Spleen (tissue), 11 donors: ENCODE results near the gene GAS6. TPM values are rescaled to one million over a fixed set of nuclear protein-coding genes. Genes with fewer than 3 reads are reported as not detected.

Experiments used
- DNase-seq: peaks from one replicate; pipeline ENCODE4 v3.0.0-alpha.2; 2020
- H3K27ac ChIP-seq, 8 donors: fragments of 200-600 bp; sonication (generic) in 7 of 8; 1 replicate in 4 of 8; 2 replicates in 4 of 8; pipeline versions ENCODE4 v1.5.0 to v1.8.0; 2016 to 2021; ENCODE audit warnings: inconsistent platforms in 4 of 8, mild to moderate bottlenecking in 4 of 8, moderate library complexity in 1 of 8
- H3K27me3 ChIP-seq, 7 donors: fragments of 200-600 bp; sonication (generic) in 6 of 7; replicated peaks in 1 of 7; 1 replicate in 4 of 7; 2 replicates in 3 of 7; pipeline versions ENCODE4 v1.5.0 to v1.8.0; 2016 to 2021; ENCODE audit warnings: inconsistent platforms in 3 of 7, mild to moderate bottlenecking in 1 of 7
- H3K36me3 ChIP-seq, 6 donors: fragments of 200-600 bp; sonication (generic) in 5 of 6; 1 replicate in 4 of 6; 2 replicates in 2 of 6; pipeline versions ENCODE4 v1.5.0 to v1.8.0; 2016 to 2021; ENCODE audit warnings: inconsistent platforms in 2 of 6
- H3K4me1 ChIP-seq, 6 donors: fragments of 200-600 bp; sonication (generic) in 5 of 6; 1 replicate in 3 of 6; 2 replicates in 3 of 6; pipeline versions ENCODE4 v1.5.0 to v1.8.0; 2016 to 2021; ENCODE audit warnings: inconsistent platforms in 3 of 6
- H3K4me3 ChIP-seq, 8 donors: fragments of 200-600 bp; sonication (generic) in 7 of 8; 1 replicate in 4 of 8; 2 replicates in 4 of 8; pipeline versions ENCODE4 v1.5.0 to v1.8.0; 2016 to 2021; ENCODE audit warnings: inconsistent platforms in 4 of 8, mild to moderate bottlenecking in 4 of 8, moderate library complexity in 2 of 8
- H3K9me3 ChIP-seq, 8 donors: fragments of 200-600 bp; sonication (generic) in 7 of 8; 1 replicate in 4 of 8; 2 replicates in 4 of 8; pipeline versions ENCODE4 v1.5.0 to v1.8.0; 2016 to 2021; ENCODE audit warnings: inconsistent platforms in 4 of 8
- POLR2A ChIP-seq, 3 donors: fragments of 450-650 bp; IDR thresholded peaks; one replicate each; pipeline ENCODE4 v1.5.1; 2017; ENCODE audit warnings: antibody characterized with exemption in 3 of 3, mild to moderate bottlenecking in 1 of 3
- POLR2AphosphoS5 ChIP-seq, 3 donors: sonication (generic); formaldehyde crosslinking; IDR thresholded peaks; one replicate each; pipeline ENCODE4 v1.5.1; 2017; ENCODE audit warnings: antibody characterized with exemption in 3 of 3
- WGBS, 5 donors: extraction: QIAGEN DNeasy Blood & Tissue Kit in 3 of 5; methylation state at CpG; one replicate each; pipeline versions ENCODE4 v1.1.5 to v1.1.7; 2013 to 2018; 5-methylcytosine and 5-hydroxymethylcytosine counted together
- intact Hi-C: fragments of 100-400 bp; cut with DNase I; formaldehyde crosslinking; loops from one replicate; pipeline ENCODE4 v1.15.0; 2023; ENCODE audit warnings: low total_unique reads
- polyA plus RNA-seq, 3 donors: library from polyadenylated mRNA; stranded (reverse); fragments of 200-250 nt; gene quantifications; one replicate each; pipeline ENCODE4 v1.2.1, GENCODE V29; 2013
- total RNA-seq, 7 donors: library from RNA; depleted of rRNA in 3 of 7; stranded (reverse); fragments of >200 nt in 3 of 7; fragmentation: NEBNext Ultra II Directional in 4 of 7; extraction: Animal tissue kit (Norgen Biotek cat#: 25700) in 4 of 7; gene quantifications; one replicate each; pipeline versions ENCODE4 v1.1.0 to v1.2.1, GENCODE V29; 2016 to 2021
- TF ChIP-seq, protein P1 (sequence below), 11 experiments: fragments of 200-600 bp in 7 of 11; fragments of 450-650 bp in 4 of 11; sonication (generic) in 4 of 11; IDR thresholded peaks in 8 of 11; conservative IDR thresholded peaks in 3 of 11; 1 replicate in 7 of 11; 2 replicates in 4 of 11; pipeline versions ENCODE4 v1.4.0 to v1.8.0; 2016 to 2021; ENCODE audit warnings: antibody characterized with exemption in 11 of 11, inconsistent platforms in 4 of 11, mild to moderate bottlenecking in 1 of 11
- donor health status: healthy with polysubstance abuse.
- donor health status: DM: no; HTN: no; CAD: no; lungs with moderate emphysema.
- donor health status: DM: no; HTN: no; CAD: no.
- donor health status: Bipolar disorder and iron deficiency.
- donor health status: healthy.
- donor health status: DM: no; HTN: no; CAD: no.
- donor health status: DM: yes; HTN: yes; CAD: no.

GAS6 gene
- total and polyA plus RNA-seq, 10 donors, result 16.7 to 54.5 (median 35.0) TPM

DNA sequence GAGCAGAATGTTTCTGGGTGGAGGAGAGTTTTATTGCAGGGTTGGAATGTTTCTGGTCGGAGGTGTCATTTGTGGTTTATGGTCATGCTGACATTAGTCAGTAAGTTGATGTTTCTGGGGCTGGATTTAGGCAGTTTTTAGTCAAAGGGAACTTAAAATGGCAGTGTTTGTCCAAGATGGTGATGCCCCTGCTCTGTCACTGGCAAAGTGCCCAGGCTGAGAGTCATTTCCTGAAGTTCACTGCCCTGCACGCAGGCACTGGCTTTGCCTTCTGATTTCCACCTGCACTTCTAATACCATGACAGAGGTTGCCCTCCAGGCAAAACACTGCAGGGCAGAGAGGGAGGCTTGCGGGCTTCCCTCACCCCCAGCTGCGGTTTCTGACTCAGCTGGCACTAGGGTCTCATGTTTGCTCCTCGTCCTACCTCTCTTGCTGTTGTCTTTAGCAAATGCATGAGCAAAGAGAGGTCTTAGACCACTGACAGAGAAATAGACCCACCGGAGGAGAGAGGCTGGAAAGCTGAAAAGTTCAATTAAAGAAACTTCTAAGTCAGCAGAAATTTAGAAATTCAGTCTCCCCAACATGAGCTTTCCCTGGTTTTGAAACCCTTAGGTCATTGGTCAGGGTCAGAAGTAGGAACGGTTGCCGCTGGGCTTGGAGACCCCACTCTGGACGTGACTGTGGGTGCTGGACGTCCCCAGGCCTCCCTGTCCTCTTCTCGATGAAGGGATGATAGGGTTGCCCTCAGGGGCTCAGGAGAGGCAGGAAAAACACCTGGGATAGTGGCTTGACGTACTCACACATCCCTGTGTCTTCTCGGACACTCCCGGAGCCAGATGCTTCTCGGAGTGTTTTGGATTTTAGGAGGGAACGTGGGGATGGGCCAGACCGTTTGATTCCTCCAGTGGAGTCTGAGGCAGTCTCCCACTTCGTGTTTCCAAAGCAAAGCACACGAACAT, 78.5 kb downstream of the GAS6 start:
- DNase-seq, result peak; percentile 39
- H3K4me3 ChIP-seq, result no peak overlapping the region
- H3K27me3 ChIP-seq, result peaks cover 0 to 6% (median 0%) of the 10 kb centered on the region in 7 donors
- no peaks in the 10 kb centered on the region for H3K9me3 ChIP-seq
- no peaks in the 10 kb centered on the region for H3K4me1 ChIP-seq
- H3K36me3 ChIP-seq, result no peaks in the 10 kb centered on the region
- WGBS, 5 donors, result 78 to 87% (median 83%) methylated on average over 19 of the region's 19 CpGs
- TF ChIP-seq, protein P1, sequence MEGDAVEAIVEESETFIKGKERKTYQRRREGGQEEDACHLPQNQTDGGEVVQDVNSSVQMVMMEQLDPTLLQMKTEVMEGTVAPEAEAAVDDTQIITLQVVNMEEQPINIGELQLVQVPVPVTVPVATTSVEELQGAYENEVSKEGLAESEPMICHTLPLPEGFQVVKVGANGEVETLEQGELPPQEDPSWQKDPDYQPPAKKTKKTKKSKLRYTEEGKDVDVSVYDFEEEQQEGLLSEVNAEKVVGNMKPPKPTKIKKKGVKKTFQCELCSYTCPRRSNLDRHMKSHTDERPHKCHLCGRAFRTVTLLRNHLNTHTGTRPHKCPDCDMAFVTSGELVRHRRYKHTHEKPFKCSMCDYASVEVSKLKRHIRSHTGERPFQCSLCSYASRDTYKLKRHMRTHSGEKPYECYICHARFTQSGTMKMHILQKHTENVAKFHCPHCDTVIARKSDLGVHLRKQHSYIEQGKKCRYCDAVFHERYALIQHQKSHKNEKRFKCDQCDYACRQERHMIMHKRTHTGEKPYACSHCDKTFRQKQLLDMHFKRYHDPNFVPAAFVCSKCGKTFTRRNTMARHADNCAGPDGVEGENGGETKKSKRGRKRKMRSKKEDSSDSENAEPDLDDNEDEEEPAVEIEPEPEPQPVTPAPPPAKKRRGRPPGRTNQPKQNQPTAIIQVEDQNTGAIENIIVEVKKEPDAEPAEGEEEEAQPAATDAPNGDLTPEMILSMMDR (IDR thresholded peaks at IDR 0.05 in 8 of 11, conservative IDR thresholded peaks at IDR 0.05 in 3 of 11), result no peak
- TF ChIP-seq POLR2A (IDR thresholded peaks at IDR 0.05) (no peak), POLR2AphosphoS5 (IDR thresholded peaks at IDR 0.05) (no peak)
- H3K27ac ChIP-seq, result no peak overlapping the region
- intact Hi-C loops, result no loop called here

DNA sequence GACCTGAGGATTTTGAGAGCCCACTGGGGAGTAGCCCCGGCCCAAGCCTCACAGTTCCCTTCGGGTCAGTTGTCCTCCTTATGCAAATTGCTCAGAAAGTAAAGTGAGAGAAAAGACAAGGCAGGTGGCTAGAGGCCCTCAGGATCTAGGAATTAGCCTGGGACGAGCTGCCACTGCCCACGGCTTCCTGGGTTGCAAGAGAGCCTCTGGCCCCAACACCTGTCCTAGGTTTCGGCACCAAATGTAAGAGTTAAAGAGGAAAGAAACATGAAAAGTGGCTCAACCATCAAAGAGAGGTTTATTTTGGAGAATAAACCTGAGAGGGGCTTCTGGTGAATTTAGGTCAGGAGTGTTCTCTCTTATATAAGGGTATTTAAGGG, 79.2 kb downstream of the GAS6 start:
- DNase-seq, result peak; percentile 19
- WGBS, 5 donors, result 68 to 86% (median 80%) methylated on average over 4 to 5 of the region's 5 CpGs
- Histone ChIP-seq H3K9me3 (no peaks in the 10 kb centered on the region), H3K36me3 (no peaks in the 10 kb centered on the region), H3K4me1 (no peaks in the 10 kb centered on the region), H3K27ac (no peak overlapping the region), H3K4me3 (no peak overlapping the region), H3K27me3 (peaks cover 0 to 6% (median 0%) of the 10 kb centered on the region in 7 donors)
- intact Hi-C loops, result no loop called here
- TF ChIP-seq POLR2AphosphoS5 (IDR thresholded peaks at IDR 0.05), result no peak
- no peak for TF ChIP-seq POLR2A (IDR thresholded peaks at IDR 0.05)
- TF ChIP-seq, protein P1 (IDR thresholded peaks at IDR 0.05 in 8 of 11, conservative IDR thresholded peaks at IDR 0.05 in 3 of 11), result no peak

DNA sequence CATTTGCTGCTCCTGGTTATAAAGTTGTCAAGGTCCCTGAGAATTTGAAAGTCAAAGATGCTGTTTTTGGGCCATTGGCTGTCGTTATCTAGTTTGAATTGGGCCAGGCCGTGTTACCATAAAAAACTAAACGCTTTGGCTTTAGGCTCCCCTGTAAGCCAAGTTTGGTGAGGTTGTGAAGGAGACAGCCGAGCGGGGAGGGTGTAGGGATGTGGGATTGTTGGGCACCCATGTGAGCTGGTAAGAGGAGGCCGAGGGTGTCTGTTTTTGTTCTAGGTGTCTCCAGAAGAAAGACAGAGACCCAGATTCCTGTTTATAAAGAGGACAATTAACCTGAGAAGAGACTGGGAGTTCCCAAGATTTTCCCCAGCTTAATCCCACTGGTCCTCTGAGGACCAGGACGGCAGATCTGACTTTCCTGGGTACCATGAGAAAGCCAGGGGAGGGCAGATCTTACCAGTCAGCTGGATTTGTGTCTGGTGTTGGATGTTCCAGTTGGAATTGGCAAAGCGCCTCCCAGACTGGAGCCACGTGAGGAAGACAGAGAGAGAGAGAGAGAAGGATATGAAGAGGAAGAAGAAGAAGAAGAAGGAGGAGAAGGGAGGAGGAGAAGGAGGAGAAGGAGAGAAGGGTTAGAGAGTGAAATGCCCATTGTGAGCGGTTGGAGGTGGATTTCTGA, 79.8 kb downstream of the GAS6 start:
- TF ChIP-seq, protein P1 (IDR thresholded peaks at IDR 0.05 in 8 of 11, conservative IDR thresholded peaks at IDR 0.05 in 3 of 11), result no peak
- TF ChIP-seq POLR2A (IDR thresholded peaks at IDR 0.05) (no peak), POLR2AphosphoS5 (IDR thresholded peaks at IDR 0.05) (no peak)
- H3K36me3 ChIP-seq, result no peaks in the 10 kb centered on the region
- H3K27me3 ChIP-seq, result peaks cover 0 to 6% (median 0%) of the 10 kb centered on the region in 7 donors
- H3K4me1 ChIP-seq, result no peaks in the 10 kb centered on the region
- no peak overlapping the region for H3K4me3 ChIP-seq
- H3K9me3 ChIP-seq, result no peaks in the 10 kb centered on the region
- no peak overlapping the region for H3K27ac ChIP-seq
- intact Hi-C loops, result no loop called here
- WGBS, 5 donors, result 74 to 86% (median 80%) methylated on average over 10 of the region's 10 CpGs
- DNase-seq, result peak; percentile 18
